HG03521 (cell line): ENCODE measurements around the gene SAMD4A.
"Not testable (repeated sequence)": the region's sequence is repeated elsewhere in the genome, so short reads cannot be mapped to it uniquely, and the experiment has no call there.

Source experiments
- ATAC-seq: cut with Tn5 transposase; IDR thresholded peaks from one replicate; pipeline ENCODE4 v1.9.1; 2021; ENCODE audit warnings: mild to moderate bottlenecking, moderate library complexity; ENCODE audit not compliant: unreplicated experiment

Gene SAMD4A

DNA sequence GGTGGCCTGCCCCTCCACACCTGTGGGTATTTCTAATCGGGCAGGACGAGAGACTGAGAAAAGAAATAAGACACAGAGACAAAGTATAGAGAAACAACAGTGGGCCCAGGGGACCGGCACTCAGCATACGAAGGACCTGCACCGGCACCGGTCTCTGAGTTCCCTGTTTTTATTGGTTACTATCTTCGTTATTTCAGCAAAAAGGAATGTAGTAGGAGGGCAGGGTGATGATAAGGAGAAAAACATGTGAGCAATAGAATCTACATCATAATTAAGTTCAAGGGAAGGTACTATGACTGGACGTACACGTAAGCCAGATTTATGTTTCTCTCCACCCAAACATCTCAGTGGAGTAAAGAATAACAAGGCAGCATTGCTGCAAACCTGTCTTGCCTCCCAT lies 185.7 kb downstream of the SAMD4A start:
- not testable (repeated sequence) for ATAC-seq

DNA sequence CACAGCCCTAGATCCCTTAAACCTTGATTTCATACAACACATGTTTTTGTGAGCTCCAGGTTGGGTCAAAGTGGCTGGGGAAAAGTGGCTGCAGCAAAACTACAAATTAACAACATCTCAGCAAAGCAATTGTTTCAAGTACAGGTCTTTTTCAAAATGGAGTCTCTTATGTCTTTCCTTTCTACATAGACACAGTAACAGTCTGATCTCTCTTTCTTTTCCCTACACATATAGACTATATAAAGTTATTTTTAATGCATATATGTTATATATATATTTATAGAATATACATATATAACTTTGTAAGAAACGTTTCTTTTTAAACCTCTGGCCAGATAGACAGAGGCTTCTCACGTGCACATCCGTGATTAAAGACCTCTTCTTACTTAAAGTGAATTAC lies 186.5 kb downstream of the SAMD4A start:
- ATAC-seq = not testable (repeated sequence)

DNA sequence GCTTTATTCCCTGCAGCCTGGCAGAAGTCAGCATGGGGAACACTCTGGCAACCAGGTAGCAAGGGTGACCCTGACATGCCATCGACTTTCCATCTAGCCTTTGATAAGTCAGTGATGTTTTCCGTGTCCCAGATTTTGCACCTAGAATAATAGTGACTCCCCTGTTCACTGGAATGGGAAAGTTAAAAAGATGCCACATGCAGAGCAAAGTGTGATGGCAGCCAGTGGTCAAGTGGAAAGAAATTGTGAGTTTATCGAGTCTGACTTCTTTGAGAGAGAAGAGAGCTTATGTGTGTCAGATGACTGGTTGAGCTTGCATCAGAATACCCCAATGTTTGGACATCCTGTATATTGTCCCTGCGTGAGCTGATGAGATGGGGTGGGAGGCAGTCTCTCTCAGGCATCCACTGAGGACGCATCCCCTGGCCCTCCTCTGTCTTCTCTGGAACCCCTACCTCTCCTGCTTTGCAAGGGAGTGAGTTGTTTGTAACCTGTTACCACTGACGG lies 187.2 kb downstream of the SAMD4A start:
- no peak for ATAC-seq

DNA sequence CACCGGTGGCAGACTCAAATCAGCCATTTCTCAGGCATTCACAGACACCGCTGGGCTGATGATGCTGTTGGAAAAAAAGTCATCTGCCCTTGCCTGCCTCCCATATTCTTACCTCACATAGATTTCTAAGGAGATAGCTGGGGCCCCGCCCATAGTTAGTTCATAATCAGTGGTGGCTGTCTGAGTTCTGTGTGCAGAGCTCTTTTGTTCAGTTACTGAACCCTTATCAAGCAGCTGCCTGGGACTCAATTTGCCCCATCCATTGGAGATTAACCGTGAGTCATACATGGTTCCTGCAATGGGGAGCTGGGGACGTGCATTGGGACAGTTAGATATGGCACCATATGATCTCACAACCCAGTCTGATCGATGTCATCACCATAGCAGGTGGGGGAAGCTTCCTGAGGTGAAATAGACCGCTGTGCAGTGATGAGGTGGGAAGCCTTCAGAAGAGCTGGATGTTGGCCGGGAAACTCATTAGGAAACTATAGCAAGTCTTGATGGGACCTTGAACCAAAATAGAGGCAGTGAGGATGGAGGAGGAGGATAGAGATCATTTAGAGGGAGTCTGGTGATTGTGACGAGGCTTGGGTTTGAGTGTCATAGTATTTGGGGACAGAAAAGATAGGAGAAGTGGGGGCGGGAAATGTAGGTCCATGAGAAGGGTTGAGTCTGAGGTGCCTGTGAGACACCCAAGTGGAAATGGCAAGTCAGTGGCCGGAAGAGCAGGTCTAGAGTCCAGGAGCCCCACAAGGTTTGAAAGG lies 187.9 kb downstream of the SAMD4A start:
- no peak for ATAC-seq

DNA sequence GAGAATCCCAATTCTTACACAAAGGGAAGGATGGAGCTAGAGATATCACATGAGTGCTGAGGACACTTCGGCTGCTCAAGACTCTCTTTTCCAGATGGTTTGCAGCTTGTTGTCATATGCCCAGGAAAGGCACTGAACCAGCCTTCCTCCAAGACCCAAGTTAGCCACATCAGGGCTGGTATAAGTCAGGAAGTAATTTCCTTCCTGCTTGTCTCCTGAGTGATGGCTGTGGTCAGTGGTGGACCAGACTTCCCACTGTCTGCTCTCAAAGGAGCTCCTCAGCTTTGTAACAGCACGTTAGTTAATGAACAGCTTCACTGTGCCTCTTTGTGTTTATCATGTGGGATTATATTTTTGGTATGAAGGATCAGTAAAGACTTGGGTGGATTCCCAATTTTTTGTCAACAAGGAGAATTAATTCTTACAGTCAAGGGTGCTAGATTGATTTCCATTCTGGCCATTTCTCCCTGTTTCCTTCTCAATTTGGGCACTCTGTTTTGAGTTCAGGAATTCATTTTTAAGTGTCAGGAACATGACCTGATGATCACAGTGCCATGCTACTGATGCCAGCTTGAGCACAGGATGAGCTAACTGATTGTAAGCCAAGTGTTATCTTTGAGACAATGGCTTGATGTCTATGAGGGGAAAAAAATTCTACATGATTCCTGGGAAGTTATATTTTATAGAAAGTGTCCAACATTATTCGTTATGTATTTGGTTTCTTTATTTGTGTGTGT lies 189.9 kb downstream of the SAMD4A start:
- ATAC-seq = no peak

DNA sequence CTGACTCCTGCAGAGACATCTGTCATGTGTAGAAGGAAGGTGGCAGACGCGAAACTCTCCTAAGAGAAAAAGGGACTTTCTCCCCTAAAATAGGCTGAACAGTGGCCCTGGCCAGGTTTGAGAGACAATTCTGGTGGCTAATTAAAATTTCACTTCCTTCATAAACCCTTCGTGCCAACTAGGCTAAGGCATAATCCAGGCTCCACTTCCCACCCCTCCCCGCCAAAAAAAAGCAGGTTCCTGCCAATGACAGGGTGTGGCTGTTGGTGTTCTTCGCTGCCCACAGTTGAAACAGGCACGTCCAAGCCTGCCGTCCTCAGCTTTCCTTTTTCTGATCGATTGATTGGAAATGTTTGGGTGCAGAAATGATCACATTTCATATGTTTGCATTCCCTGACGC lies 191.1 kb downstream of the SAMD4A start:
- ATAC-seq = no peak

DNA sequence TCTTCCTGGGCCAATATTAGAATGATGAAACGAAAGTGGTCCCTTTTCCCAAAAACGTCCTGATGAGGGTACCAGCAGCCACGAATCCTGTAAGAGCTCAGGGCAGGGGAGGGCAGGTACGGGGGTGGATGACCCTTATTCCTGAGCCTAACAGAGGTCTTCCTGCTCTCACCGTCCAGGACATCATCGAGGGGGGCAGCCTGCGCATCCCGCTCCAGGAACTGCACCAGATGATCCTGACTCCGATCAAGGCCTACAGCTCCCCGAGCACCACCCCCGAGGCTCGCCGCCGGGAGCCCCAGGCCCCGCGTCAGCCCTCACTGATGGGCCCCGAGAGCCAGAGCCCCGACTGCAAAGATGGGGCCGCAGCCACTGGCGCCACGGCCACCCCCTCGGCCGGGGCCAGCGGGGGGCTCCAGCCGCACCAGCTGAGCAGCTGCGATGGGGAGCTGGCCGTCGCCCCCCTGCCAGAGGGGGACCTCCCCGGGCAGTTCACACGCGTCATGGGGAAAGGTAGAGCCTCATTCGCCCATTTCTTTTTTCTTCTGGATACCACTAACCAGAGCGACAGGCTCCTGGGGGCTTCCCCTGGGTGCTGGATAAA lies 193.2 kb downstream of the SAMD4A start:
- no peak for ATAC-seq

DNA sequence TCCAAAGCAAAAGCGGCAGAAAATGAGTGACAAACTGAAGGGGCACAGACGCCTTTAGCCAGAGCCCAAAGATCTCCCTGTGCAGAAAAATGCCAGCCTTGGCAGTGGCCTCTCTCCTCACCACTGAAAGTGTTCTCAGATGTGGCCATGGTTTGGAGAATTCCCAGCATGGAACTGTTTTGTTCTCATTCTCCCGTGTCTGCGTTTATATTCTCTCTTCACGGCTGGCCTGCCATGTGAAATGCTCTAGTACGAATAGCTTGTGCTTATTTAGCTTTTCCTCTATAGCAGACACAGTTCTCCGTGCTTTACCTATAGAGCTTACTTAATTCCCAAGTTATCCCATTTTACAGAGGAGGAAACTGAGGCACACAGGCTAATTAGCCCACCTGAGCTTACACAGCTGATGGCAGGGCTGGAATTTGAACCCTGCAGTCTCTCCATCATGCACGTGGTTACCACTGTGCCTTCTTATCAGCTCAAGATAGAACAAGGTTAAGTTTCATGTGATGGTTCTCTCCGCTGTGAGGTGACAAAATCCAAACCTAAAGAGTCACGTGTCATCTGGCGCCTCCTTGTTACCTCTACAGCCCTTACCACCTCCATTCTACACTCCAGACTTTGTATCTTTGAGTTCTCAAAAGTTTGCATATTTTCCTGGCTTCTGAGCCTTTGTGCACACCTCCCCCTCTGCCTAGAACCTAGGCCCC lies 194.1 kb downstream of the SAMD4A start:
- ATAC-seq = no peak

DNA sequence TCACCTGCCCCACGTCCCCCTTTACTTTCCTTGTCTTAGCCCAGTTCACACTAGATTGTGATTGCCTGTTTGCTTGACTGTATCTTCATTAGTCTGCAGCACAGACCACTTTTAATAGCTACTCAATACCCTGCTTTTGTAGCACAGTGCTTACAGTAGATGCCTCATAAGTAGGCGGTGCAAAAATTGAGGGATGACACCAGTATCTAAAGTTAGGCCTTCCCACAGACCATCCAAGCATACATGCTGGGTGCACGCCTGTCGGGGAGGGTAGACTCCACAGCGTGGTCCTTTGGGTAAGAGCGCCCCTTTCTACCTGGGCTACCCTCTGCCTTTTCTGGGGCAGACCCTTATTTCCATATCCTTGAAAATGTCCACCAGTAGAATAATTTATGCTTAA lies 194.9 kb downstream of the SAMD4A start:
- no peak for ATAC-seq

DNA sequence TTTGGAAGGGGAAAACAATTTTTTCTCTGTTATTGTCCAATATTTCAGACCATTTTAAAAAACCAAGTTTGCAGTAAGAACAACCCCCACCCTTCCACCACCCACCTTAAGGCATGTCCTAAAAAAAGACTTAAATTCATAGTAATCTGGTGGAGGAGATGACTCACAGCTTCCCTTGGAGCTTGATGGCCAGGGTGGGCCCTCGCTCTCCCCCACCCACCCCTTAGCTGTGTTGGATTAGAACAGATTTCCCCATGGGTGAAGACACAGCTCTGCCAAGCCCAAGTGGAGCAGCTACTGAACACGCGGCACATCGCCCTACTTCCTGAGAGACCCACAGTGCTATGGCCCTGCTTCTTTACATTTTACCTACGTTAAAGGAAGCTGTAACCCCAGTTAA lies 195.4 kb downstream of the SAMD4A start:
- ATAC-seq = no peak

DNA sequence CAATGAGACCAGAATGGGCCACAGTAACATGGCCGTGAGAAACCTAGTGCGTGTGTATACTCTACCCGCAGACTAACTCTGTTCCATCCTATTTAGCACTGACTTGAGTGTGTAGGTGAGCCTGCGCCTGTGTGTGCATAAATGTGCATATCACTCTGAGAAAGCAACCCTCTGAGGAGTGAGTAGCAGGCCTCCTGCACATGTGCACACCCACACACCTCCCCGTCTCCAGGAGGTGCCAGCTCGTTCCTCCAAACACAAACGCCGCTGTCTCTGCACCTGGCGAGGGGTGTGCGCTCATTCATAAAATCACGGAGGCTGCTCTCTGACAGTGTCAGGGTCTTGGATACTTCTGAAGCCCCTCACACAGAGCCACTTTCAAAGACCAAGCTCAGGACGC lies 196.8 kb downstream of the SAMD4A start:
- no peak for ATAC-seq

DNA sequence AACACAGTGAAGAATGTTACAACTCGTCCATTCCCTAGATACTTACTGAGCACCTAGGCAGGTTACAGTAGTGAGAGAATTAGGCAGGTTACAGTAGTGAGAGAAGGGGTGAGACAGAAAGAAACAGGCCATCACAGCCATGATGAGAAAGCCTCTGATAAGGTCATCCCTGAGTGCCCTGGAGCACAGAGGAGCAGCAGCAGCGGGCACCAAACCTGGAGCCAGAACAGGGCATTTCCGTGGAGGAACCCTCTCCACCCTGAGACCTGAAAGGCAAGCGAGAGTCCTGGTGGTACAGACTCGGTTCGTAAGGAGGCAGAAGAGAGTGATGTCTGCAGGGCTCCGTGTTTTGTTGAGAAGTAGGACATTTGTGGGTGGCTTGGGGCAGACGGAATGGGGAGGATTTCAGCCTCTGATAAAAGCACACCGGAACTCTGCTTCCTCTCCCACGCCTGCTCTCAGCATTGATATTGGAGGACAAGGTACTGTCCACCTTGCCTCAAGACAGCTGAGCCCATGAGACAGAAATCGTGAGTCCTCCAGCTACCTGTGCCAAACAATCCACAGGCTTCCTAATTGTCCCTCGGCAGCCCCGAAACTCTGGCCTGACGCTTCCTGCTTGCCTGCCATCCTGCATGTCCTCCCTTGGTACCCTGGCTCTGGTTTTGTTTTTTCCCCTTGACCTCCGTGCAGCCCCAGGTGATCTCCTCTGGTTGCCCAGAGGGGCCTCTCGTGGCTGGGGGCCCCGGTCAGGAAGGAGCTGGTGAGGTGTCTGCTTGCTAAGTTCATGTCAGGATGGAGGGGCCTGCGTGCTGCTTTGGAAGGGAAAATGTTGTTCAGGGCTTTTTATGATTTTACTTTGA lies 199.6 kb downstream of the SAMD4A start:
- no peak for ATAC-seq

DNA sequence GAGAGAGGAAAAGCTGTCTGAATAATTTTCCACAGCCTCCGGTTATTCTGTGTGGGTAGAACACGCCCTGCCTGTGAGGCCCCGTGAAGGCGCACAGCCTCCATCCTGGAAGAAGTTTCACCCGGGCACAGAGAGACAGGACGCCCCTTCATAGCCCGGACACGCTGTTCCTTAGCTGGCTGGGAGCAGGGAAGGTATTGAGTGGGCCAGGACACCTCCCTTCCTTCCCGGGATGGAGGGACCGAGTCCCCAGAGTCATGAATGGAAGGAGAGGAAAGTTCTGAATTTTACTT lies 200.2 kb downstream of the SAMD4A start:
- no peak for ATAC-seq

DNA sequence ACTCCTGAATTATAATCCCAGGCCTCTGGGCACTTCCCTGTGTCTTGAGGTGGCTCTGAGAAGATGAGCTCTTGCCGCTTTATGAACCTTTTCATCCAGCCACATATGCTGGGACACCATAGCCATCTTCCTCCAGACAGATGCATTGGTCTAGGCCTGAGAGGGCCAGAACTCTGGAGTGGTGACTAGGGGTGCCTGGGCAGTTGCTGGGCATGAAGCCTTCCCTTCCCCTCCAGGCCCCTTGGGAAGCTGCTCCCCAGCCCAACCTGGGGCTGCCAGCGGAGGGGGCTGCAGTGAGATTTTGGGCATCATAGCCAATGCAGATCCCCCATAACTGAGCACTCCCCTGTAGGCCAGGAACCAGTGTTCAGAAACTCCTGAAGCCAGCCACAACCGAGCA lies 200.5 kb downstream of the SAMD4A start:
- no peak for ATAC-seq

DNA sequence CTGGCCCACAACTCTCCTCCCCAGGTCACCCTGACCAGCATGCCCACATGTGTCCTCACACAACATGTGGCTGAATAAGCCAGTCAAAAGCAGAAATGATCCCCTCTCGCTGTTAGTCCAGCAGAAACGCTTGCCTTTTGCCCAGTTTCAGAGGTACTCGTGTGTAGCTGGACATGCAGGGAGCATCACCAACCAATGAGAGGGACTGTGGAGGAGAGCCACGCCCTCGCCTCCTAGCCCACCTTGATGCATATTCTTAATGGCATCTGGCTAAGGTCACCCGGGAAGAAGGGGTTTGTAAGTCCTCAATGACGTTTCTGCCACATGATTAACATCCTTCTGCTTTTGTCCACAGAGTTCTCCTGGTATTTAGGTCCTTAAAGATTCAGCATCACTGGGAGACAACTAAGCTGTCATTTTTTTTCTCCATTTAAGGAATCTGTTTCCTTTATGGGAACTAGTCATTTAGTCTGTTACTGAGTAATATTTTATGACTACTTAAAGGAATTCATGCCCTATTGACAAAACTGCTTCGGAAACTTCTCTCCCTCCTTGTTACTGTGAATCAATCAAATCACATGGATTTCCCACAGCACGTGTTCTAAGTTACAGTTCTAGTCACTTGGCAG lies 201.7 kb downstream of the SAMD4A start:
- ATAC-seq = no peak

DNA sequence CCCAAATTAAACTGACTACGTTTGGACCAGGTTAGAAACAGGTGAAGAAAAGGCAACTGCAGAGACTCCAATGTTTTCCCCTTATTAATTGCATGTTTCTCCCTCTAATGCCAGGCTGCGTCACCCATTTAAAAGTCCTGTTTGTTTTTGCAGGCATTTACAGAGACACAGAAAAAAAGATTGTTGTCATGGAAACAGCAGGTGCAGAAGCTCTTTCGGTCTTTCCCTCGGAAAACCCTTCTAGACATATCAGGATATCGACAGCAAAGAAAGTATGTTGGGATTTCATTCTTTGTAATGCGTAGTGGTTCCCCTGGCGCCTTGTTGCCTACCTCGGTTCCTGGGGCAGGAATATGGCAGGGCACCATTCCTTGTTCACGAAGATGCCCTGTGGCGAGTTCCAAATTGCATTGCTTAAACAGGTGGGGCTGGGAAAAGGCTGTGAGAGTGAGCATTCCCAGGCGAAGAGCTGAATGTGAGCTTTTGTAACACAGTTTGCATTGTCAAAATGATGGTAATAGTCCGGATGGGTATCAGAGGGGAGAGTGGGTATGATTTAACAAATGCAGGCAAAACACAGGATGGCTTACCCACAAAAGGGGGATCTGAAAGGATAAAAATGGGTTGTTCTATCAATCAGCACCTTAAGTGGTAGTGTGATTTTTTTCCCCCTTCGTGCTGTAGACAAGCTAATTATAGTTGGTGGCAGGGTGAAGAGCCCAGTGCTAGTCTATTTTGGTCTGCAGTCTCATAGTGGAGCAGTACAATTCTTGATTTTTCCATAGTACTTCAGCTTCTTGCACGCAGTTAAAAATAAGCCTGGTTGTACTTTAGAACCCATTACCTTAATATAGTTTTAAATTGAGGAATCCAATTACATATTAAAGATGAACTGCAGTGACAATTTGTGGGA lies 203.3 kb downstream of the SAMD4A start:
- ATAC-seq = no peak

DNA sequence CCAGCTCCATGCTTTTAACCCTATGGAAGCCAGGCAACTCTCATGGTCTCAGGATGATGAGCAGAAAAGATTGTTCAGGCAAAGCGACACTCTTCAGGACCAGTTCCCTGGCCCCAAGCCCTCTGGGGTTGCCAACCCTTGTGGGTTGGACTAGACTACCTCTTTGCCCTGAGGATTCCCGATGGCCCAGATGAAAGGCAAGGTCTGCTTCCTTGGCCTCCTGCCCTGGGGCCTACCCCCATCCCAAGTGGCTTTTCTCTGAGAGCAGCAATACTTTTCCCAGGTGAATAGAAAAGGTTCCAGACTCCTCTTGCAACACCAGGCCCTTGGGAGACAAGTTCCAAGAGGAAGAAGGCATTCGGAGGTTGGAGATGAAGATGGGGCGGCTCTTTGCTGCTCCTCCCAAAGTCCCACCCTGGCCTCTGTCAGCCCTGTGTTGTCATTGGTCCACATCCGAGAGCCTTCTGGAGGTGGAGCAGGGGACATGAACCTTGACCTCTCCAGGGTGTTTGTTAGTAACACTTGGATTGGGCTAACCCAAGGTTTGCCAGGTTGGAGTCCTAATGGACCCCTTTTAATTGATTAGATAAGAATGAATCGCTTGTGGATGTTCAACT lies 204.6 kb downstream of the SAMD4A start:
- no peak for ATAC-seq

DNA sequence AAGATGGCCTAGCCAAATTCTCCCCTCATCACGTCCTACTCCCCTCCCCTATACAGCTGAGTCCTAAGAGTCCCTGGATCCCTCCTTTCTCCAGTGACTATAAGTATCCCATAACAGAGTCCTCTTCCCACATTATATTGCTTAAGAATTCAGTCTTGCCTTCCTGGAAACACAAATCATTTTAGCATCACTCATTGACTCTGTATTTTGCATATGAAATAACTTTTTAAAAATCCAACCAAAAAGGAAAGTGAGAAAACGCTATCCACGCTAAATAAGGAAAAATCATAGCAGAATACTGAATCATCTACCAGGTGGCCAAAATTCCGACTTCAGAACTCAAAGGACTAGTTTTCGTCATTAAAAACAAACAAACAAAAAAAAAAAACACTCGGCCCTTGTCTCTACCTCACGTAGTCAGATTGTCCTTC lies 205.5 kb downstream of the SAMD4A start:
- no peak for ATAC-seq
